GM21825 (cell line): ENCODE measurements around the gene SNAI3.

Experiments
- ATAC-seq: cut with Tn5 transposase; IDR thresholded peaks from one replicate; pipeline ENCODE4 v1.9.1; 2021; ENCODE audit warnings: mild to moderate bottlenecking, moderate library complexity; ENCODE audit not compliant: unreplicated experiment

The SNAI3 gene

DNA sequence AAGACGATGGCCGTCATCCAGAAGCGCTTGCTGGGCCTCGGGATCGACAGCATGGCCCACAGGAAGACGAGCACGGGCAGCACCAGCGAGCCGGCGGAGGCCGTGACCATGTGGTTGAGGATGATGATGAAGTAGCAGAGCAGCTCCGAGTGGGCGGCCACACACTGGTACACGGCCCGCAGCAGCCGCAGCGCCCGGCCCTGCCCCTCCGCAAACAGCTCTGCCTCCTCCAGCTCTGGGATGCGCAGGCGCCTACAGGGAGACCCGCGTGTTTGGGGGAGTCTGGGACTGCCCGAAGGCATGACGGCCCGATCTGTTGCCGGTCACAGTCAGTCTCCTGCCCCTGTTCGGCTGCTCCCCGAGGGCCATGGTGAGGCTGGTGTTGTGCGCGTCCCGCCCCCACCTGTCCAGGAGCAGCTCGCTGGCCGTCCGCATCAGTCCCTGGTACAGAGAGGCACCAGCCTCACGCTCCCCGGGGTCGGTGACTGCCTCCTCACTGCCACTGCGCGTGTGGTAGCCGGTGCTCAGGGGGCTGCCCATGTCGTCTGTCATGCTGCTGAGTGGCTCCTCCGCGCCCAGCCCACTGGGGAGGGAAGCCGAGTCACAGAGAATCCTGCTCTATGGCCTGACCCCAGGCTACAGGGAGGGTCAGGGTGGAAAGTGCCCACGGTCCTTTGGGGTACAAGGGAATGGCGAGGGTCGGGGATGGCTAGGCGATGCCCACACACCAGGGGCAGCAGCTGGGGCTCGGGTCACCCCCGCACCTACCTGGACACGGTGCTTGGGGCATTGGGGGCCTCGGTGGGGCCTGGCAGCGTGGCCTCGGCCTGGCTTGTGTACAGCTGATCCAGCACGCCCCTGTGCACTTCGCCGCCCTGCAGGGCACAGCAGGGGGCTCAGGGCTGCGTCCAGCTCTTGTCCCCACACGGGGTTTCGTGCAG lies 35.8 kb upstream of the SNAI3 start:
- ATAC-seq = no peak

DNA sequence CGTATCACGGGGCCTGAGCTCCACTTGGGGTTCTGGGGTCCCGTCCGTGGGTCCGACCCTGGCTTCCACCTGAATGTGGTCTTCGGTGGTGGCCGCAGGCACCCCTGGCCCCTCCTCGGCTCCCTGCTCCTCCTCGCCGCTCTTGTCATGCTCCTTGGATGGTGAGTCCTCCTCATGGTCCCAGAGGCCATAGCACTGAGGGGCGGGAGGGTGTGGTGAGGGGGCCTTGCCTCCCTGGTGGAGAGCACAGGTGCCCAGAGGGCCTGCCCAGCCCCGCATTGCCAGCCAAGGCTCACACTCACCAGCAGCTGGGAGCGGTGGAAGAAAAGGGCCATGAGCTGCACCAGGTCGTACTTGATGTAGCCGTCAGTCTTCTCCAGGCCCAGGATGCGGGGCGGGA lies 34.9 kb upstream of the SNAI3 start:
- no peak for ATAC-seq

DNA sequence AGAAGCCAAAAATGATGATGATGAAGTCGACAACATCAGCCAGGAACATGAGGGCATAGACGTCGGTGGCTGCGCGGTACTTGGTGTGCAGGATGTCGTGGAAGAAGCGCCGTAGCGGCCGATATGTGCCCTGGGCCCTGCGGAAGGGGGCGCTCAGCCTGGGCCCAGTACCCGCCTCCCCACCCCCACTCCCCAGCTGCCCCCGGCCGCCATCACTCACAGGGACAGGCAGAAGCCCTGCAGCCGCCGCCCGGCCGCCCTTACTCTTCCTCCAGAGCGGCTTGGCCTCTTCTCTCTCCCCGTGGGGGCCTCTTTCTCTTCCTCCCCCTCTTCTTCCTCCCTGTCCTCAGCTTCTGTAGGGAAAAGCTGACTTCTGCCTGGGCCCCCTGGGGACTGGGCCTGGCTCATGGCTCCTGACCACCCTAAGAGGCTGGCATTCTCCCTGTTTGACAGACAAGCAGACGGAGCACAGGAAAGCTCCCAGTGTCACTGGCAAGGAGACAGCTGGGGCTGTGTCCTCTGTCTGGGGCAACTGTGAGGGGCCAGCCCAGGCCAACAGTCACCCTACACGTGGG lies 34.2 kb upstream of the SNAI3 start:
- no peak for ATAC-seq

DNA sequence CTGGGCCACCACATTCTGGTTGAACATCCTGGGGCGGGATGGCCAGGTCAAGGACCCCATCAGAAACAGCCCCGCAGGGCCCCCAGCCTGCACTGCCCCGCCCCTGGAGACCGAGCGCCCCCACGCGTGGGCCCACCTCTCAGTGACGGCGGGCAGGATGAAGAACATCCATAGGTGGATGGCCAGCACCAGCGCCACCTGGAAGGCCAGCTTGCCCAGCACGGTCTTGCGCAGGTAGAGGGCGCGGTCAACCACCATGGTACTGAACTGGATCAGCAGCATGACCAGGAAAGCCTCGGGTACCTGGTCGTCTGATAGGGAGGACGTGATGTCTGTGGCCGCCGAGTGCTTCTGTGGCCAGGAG lies 33.6 kb upstream of the SNAI3 start:
- ATAC-seq = no peak

DNA sequence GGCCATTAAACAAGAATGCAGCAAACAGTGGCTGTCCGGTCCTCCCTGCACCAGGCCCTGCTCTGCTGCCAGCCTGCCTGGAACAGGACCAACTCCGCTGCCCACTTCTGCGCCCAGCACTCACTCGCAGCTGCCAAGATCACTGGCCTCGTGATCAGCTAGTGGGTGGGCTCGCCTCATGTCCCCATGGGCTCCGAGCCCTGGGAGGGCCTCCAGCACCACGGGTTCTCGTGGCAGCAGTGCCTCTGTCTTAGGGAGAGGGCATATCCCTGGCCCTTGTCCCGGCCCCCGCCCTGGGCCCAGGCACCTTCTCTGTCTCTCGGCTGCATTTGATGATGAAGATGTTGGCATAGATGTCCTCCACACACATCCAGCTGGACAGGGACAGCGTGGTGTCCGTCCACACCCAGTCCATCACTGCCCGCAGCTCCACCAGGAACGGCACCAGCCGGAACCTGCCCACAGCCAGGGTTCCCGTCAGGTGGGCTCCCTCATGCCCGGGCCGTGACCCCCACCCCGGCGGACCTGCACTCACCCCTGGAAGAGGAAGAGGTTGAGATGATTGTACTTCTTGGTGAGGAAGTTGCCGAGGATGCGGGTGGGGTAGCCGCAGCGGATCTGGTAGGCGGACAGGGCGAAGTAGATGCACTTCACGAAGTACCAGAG lies 33.1 kb upstream of the SNAI3 start:
- no peak for ATAC-seq

DNA sequence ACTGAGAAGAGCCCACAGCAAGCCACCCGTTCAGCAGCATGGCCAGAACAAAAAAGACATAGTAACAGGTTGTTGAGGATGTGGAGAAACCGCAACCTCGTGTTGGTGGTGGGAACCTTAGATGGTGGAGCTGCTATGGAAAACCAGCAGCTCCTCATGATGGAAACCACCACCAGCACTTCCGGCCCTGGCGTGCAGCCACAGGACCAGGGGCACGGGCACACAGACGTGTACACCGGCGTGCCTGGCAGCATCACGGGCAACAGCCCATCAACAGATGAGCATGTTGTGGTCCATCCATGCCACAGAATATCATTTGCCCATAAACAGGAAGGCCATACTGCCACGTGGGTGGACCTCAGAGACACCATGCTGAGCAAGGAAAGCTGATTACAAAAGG lies 31.9 kb upstream of the SNAI3 start:
- ATAC-seq = no peak

DNA sequence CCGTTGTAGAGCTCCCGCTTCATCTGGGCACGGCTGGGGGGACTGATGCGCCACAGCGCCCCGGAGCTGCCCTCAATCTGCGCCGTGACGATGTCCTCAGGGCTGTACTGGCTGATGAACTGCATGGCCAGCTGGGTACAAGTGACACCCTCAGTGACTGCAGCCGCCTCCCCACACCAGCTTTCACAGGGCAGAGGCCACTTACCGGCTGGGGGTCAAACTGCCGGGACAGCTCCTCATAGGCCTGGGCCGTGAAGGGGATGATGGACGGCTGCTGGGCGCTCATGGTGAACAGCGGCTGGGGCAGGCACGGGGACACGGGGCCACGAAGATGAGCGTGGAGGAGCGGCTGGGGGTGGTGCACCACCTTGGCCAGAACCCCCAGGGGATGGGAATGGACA lies 30.3 kb upstream of the SNAI3 start:
- no peak for ATAC-seq

DNA sequence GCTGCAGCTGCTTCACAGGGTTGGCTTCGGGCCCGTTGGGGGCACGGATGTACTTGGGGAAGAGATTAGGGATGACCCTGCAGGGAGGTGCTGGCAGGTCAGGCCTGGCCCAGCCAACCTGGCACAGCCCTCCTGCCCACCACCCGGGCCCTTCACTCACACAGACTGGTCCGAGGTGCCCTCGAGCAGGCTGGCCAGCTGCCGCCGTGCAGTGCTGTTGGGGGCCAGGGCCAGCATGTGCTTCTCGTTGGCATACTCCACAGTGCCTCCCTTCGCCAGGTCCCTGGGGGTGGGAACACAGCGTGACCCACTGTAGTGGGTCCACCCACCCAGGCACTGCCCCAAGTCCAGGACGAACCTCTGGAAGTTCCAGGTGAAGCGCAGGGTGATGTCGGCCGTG lies 29.9 kb upstream of the SNAI3 start:
- no peak for ATAC-seq

DNA sequence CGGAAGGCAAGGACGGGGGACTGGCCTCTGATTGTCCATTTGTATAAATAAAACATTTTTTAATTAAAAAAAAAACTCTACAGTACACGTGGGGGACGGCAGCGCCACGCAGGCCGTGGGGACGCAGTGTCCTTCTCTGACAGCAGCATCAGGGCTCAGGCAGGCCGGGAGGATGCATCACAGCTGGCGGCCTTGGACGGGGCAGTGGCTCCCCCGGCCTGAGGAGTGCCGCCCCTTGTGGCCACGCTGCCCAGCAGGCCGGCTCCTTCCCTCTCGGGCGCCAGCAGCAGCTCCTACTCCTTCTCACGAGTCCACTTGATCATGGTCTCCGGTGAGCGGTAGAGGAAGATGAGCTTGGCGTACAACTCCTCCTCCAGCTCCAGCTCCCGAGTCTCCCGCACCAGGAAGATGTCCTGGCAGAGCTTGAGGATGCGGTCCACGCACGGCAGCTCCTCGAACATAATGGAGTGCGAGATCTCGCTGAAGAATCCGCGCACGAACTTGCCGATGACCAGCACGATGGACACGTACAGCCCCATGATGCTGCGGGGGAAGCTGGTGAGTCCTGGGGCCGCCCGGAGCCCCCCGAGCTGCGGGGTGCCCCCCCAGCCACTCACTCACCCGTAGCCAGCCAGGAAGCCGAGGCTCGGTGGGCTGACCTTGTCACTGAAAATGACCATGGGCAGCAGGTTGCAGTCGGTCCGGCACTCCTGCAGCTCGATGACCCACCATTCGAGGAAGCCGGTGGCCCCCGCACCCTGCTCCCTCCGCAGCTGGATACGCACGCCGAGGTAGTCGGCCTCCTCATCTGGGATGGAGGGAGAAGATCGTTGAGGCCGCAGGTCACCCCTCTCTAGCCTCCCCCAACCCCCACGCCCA lies 29.2 kb upstream of the SNAI3 start:
- ATAC-seq = no peak

DNA sequence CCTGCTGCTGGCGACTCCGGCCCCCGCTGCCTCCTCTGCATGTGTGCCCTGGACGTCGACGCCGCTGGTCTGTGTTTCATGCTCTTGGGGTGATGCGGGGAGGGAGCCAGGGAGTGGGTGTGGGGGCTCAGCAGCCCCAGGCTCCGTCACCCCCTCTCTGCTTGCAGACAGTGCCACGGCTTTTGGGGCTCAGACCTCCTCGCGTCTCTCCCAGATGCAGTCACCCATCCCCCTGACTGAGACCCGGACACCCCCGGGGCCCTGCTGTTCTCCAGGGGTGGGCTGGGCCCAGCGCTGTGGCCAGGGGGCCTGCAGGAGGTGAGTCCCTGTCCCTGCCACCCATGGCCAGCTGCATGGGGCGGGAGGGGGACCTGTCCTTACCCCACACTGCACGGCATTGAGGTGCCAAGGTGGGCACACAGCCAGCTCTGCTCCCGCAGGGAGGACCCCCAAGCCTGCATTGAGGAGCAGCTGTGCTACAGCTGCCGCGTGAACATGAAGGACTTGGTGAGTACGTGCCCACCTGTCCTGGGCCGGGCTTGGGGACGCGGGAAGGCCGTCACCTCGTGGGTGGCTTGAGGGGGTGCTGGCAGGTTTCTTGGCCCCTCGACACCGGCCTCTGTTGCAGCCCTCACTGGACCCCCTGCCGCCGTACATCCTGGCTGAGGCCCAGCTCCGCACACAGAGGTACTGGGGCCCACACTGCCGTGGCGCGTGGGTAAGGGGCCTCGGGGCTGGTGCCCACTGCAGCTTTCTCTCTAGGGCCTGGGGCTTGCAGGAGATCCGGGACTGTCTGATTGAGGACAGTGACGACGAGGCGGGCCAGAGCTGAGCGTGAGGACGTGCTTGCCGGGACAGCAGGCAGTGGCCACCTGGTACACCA lies 28.4 kb upstream of the SNAI3 start:
- no peak for ATAC-seq

DNA sequence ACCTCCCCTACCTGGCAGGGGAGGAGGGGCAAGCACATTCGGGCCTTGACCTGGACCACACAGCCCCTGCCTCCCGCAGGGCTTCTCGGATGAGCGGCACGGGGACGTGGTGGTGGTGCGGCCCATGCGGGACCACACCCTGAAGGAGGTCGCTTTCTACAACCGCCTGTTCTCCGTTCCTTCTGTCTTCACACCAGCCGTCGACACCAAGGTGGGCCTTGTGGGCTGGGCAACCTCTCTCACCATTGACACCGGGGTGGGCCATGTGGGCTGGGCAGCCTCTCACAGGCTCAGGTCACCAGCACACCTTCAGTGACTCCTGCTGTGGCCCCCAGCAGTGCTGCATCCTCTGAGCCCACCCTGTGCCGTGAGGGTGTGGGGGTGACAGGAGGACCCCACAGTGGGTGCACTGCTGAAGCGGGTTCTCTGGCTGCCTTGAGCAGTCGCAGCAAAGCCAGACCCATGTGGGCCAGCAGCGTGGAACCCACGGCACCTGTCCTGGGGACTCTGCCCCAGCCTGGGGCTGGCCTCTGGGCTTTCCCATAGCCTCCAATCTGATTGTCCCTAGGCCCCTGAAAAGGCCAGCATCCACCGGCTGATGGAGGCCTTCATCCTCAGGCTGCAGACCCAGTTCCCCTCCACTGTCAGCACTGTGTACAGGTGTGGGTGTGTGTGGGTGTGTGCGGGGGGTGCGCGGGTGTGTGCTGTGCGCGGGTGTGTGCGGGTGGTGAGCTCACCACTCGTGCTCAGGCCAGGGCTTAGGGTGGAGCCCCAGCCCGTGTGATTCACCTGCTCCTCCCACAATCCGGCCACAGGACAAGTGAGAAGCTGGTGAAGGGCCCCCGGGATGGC lies 27.5 kb upstream of the SNAI3 start:
- ATAC-seq = no peak

DNA sequence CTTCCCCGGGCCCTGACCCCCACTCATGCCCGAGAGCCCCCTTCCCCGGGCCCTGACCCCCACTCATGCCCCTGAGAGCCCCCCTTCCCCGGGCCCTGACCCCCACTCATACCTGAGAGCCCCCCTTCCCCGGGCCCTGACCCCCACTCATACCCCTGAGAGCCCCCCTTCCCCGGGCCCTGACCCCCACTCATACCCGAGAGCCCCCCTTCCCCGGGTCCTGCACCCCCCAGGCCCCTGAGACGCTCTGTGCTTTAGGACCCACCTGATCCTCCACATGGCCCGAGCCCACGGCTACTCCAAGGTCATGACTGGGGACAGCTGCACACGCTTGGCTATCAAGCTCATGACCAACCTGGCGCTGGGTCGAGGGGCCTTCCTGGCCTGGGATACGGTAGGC lies 26.7 kb upstream of the SNAI3 start:
- no peak for ATAC-seq

DNA sequence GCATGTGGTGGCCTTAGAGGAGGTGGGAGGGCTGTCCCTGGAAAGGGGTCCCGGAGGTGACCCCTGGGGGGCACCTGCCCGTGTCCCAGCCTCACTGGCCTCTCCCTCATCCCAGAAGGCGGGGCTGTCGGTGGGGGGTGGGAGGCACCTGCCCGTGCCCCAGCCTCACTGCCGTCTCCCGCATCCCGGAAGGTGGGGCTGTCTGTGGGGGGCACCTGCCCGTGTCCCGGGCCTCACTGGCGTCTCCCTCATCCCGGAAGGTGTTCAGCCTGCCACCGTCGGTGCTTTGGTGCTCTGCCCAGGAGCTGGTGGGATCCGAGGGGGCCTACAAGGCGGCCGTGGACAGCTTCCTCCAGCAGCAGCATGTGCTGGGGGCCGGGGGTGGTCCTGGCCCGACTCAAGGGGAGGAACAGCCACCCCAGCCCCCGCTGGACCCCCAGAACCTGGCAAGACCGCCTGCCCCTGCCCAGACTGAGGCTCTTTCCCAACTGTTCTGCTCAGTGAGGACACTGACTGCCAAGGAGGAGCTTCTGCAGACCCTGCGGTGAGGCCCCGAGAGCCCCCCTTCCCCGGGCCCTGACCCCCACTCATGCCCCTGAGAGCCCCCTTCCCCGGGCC lies 26.2 kb upstream of the SNAI3 start:
- ATAC-seq = no peak

DNA sequence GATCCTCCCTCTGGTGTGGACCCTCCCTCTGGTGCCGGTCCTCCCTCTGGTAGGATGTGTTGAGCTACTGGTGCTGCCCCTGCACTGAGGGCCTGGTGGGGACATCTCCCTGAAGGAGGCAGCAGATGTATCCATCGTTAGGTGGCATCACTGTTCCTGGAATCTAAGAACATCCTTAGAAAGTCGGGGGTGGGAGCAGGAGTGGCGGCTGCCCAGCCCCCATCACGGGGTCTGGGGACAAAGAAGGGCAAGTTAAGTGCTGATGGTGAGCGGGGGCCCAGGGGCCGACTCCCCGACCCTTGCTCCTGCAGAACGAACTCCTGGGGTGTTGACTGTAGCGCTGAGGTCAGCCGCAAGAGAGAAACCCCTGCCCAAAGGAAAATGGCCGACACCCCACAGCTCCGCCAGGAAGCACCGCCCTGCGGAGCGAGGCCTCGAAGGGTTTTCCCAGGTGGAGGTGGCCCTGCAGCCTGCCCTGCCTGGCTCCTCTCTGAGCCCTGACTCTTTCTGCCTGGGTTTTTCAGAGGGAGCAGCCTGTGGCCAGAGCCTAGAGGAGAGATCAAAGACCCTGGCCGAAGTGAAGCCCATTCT lies 25.5 kb upstream of the SNAI3 start:
- ATAC-seq = no peak

DNA sequence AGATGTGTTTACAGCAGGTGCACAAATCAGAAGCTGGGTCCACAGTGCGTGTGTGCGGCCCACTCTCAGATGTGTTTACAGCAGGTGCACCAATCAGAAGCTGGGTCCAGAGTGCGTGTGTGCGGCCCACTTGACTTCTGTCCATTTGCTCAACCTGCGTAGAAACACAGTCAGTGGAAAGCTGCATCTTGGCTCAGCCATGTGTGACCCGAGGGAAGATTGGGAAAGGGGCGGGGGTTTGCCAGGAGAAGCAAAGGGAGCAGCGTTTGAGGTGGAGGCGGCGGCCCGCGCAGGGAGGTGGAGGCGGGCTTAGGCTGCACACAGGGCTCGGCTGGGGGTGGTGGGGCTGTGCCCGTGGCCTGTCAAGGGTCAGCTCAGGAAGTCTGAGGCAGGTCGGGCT lies 24.2 kb upstream of the SNAI3 start:
- ATAC-seq = no peak

DNA sequence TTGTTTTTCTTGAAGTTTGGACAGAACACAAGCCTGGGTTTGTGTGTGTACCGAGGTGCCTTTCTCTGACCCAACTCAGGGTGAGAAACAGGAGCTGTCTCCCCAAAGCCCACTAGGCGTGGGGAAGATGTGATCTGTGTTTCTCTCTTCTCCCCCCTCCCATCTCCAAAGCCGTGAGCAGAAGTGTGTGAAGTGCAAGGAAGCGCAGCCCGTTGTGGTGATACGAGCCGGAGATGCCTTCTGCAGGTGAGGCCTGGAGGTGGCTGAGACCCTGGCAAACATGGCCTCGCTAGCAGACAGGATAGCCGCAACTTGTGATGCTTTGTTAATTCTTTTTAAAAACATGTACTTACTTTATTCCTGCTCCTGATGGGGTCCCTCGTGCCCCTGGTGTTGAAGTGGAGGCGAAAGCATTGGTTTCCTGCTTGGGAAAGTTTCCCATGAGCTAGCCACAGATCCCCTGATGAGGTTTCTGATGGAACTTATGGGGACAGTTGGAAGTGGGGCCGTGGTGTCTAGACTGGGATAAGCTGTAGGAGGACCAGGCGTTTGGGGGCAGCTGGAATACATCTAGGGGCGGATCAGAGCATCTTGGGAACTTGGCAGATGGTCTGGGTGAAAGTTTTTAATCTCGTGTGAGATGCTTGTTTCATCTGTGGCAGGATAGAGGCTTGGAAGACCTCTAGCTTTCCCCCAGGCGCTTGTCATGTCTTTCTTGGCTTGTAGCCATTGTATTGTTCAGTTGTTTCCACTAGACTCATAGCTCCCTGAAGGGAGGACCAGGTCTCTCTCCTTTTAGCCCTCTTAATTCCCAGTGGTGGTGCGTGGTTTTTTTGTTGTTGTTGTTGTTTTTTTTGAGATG lies 20.9 kb upstream of the SNAI3 start:
- no peak for ATAC-seq

DNA sequence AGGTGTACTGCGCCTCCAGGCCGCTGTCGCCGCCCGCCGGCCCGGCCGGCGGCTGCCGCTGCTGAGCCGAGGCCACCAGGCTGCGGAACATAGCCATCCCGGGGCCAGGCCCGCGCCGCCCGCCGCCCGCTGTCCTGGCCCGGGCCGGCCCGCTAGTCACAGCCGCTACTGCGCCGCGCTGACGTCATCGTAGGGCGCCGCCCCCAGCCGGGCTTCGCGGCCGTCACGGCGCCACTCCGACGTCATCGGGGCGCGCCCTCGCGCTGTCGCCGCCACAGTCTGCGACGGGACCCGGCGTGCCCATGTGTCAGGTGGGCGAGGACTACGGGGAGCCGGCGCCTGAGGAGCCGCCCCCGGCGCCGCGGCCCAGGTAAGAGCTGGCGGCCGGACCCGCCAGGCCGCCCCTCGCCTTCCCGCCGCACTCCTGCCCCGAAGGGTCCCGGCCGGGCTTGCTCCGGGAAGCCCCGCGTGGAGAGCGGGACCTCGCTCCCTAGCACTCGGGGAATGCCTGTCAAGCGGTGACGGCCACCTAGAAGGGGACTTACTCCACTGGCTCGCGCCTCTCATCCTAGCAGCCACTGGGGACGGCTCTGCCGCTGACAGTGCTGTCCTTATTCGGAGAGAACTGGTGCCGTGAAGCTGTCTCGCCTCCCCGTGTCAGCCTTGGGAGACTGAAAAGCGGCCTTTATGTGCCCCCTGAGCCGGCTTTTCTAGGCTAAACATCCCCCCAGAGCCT lies 20.1 kb upstream of the SNAI3 start, which contains the start of the genes CTU2 and RNF166:
Gene CTU2, plus strand, starts transcription at position 275 of the 736 bp plus-strand sequence. Its CDS starts 28 bp downstream, at position 303.
Gene RNF166, minus strand, starts transcription at position 180 of the 736 bp plus-strand sequence. Its CDS starts 83 bp downstream, at position 97.
- ATAC-seq = peak; percentile 43
